Panc1 (cell line): ENCODE measurements around the gene TAS2R41. TPM values are rescaled to one million over a fixed set of nuclear protein-coding genes. Genes with fewer than 3 reads are reported as not detected.

ENCODE experiments used
- ATAC-seq: fragments of 200-7000 bp; cut with Tn5 transposase; 2 replicates; pipeline ENCODE4 v1.9.1; 2020; ENCODE audit warnings: mild to moderate bottlenecking, moderate library complexity
- BruUV-seq: library from RNA; stranded (reverse); fragments of 400-500 nt; replicated peaks from 2 replicates; lab custom pipeline; 2021; lab: Mats Ljungman, UMichigan
- CTCF ChIA-PET: fragments of 300-600 bp; sonication (Branson Sonifier 250); formaldehyde crosslinking; loops from one replicate; lab custom pipeline; 2022; ENCODE audit warnings: antibody characterized with exemption; lab: Charles Lee
- POLR2A ChIA-PET: fragments of 300-600 bp; sonication (Branson Sonifier 250); formaldehyde crosslinking; loops from one replicate; lab custom pipeline; 2022; ENCODE audit warnings: antibody characterized with exemption; lab: Charles Lee
- DNase-seq: peaks from one replicate; pipeline ENCODE4 v3.0.0-alpha.2; 2010; ENCODE audit warnings: low read depth, low spot score
- H3K27ac ChIP-seq: 2 replicates; pipeline ENCODE4 v1.5.1; 2011; ENCODE audit warnings: mild to moderate bottlenecking, low read length, inconsistent platforms
- H3K27me3 ChIP-seq: fragments of 200-500 bp; sonication (Bioruptor generic); 2 replicates; pipeline ENCODE4 v1.6.0; 2014; ENCODE audit warnings: low read length, inconsistent platforms; ENCODE audit not compliant: control insufficient read depth, insufficient read depth
- H3K36me3 ChIP-seq: fragments of 200-500 bp; sonication (Bioruptor generic); 2 replicates; pipeline ENCODE4 v1.5.1; 2014; ENCODE audit warnings: inconsistent platforms, mild to moderate bottlenecking, low read length, moderate library complexity; ENCODE audit not compliant: control insufficient read depth, insufficient read depth
- H3K4me1 ChIP-seq: 2 replicates; pipeline ENCODE4 v1.5.1; 2011; ENCODE audit warnings: inconsistent platforms, mild to moderate bottlenecking, low read length, moderate library complexity; ENCODE audit not compliant: control insufficient read depth, insufficient read depth
- H3K4me3 ChIP-seq, 2 experiments: 2 replicates each; pipeline ENCODE4 v1.5.1; 2011 to 2012; ENCODE audit warnings: low read depth in 2 of 2, low read length in 2 of 2, mild to moderate bottlenecking in 2 of 2, inconsistent platforms in 1 of 2, moderate library complexity in 1 of 2
- H3K9me3 ChIP-seq: fragments of 200-500 bp; sonication (Bioruptor generic); 2 replicates; pipeline ENCODE4 v1.5.1; 2014; ENCODE audit warnings: low read depth, mild to moderate bottlenecking, inconsistent platforms, low read length, moderate library complexity; ENCODE audit not compliant: control insufficient read depth, insufficient read depth
- CTCF ChIP-seq: fragments of 450-650 bp; IDR thresholded peaks from 2 replicates; pipeline ENCODE4 v1.5.1; 2017; ENCODE audit warnings: mild to moderate bottlenecking
- POLR2AphosphoS5 ChIP-seq: IDR thresholded peaks from 2 replicates; pipeline ENCODE4 v1.6.1; 2012; ENCODE audit warnings: mild to moderate bottlenecking, low read depth, low read length, moderate library complexity
- SIN3A ChIP-seq: IDR thresholded peaks from 2 replicates; pipeline ENCODE4 v1.6.1; 2012; ENCODE audit warnings: low read depth, mild to moderate bottlenecking, low read length, moderate library complexity, borderline replicate concordance; ENCODE audit not compliant: insufficient read depth
- TCF7L2 ChIP-seq: IDR thresholded peaks from 2 replicates; pipeline ENCODE4 v1.6.1; 2011; ENCODE audit warnings: mild to moderate bottlenecking, low read depth, low read length, inconsistent platforms
- in situ Hi-C: cut with HindIII; loops from 2 replicates; pipeline ENCODE4 v1.10.0; 2016; ENCODE audit warnings: low sequenced_read_pairs, low pct_unique_long_range_greater_than_20kb
- intact Hi-C: fragments of 100-400 bp; cut with micrococcal nuclease; formaldehyde crosslinking; loops from one replicate; pipeline ENCODE4 v1.10.0; 2022; ENCODE audit not compliant: unreplicated experiment
- total RNA-seq: library from RNA; stranded (reverse); gene quantifications from one replicate; pipeline ENCODE4 v1.2.1, GENCODE V29; 2021; ENCODE audit not compliant: unreplicated experiment
- TF ChIP-seq, protein P1 (sequence below), 2 experiments: IDR thresholded peaks; 2 replicates each; pipeline ENCODE4 v1.6.1; 2011 to 2012; ENCODE audit warnings: low read depth in 2 of 2, control low read depth in 1 of 2, low read length in 1 of 2, mild to moderate bottlenecking in 1 of 2, moderate library complexity in 1 of 2; ENCODE audit not compliant: insufficient read depth in 1 of 2

Gene TAS2R41
- total RNA-seq, 1 experiment from 2014 or later, result not detected

DNA sequence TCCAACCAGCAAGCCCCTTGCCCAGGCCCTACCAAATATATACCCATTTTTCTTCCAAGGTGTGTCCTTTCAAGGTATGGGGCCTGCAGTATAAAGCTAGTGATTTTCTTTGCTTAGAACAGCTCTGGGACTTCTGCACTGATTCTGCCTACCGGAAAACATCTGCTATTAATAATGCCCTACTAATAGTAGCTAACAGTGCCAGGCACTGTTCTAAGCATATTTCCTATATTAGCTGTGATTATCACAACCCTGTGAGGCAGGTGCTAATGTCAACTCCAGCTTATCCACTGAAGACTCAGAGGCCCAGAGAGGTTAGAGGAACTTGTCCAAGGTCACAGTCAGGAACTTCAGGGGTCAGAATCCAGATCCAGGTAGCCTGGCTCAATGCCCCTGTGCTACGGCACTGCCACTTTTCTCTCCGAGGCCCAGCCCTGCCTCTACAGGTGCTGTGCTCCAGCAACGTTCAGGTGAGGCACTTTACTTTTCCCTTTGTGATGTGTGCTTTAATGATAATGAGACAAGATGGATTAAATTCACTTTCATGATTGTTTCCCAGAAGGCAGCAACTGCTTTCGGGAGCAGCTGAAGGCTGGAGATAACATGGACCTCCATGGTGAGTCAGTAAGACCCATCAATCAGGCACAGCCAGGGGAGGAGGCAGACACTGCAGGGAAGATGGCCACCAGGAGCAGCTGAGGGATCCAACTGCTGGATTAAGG is 26.7 kb downstream of the TAS2R41 start:
- Histone ChIP-seq H3K9me3 (no peaks in the 10 kb centered on the region), H3K27me3 (no peaks in the 10 kb centered on the region), H3K36me3 (no peaks in the 10 kb centered on the region), H3K4me1 (no peaks in the 10 kb centered on the region), H3K4me3 (no peak overlapping the region), H3K27ac (no peak overlapping the region)
- POLR2A ChIA-PET, result no interaction called here
- DNase-seq (no peak), ATAC-seq (no peak)
- CTCF ChIA-PET, result no interaction called here
- TF ChIP-seq POLR2AphosphoS5 (no peak), SIN3A (no peak), TCF7L2 (no peak), CTCF (no peak)
- TF ChIP-seq, protein P1, sequence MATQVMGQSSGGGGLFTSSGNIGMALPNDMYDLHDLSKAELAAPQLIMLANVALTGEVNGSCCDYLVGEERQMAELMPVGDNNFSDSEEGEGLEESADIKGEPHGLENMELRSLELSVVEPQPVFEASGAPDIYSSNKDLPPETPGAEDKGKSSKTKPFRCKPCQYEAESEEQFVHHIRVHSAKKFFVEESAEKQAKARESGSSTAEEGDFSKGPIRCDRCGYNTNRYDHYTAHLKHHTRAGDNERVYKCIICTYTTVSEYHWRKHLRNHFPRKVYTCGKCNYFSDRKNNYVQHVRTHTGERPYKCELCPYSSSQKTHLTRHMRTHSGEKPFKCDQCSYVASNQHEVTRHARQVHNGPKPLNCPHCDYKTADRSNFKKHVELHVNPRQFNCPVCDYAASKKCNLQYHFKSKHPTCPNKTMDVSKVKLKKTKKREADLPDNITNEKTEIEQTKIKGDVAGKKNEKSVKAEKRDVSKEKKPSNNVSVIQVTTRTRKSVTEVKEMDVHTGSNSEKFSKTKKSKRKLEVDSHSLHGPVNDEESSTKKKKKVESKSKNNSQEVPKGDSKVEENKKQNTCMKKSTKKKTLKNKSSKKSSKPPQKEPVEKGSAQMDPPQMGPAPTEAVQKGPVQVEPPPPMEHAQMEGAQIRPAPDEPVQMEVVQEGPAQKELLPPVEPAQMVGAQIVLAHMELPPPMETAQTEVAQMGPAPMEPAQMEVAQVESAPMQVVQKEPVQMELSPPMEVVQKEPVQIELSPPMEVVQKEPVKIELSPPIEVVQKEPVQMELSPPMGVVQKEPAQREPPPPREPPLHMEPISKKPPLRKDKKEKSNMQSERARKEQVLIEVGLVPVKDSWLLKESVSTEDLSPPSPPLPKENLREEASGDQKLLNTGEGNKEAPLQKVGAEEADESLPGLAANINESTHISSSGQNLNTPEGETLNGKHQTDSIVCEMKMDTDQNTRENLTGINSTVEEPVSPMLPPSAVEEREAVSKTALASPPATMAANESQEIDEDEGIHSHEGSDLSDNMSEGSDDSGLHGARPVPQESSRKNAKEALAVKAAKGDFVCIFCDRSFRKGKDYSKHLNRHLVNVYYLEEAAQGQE (IDR thresholded peaks at IDR 0.05; ENCODE audit: insufficient read depth in 1 of 2, low read depth in 2 of 2, low read length in 1 of 2), result no peak
- in situ Hi-C loops, result no loop called here
- no TSS peak for BruUV-seq
- intact Hi-C loops, result no loop called here

DNA sequence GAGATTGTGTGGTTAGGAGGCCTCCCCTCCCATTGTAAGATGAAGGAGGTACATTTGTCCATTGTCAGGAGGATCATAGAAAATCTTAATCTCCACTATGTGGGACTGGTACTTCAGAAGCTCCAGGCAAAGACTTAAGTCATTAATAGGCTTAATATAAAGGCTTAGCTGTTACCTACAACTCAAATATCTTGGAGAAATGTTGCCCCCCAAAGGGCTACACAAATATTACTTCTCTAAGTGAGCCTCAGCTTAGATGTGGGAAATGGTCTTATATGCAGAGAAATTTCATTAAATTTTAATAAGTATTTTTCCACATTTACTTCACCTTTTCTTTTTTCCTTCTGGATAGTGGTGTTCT is 27.2 kb downstream of the TAS2R41 start:
- in situ Hi-C loops (no loop called here), intact Hi-C loops (no loop called here)
- ChIA-PET CTCF (no interaction called here), POLR2A (no interaction called here)
- Histone ChIP-seq H3K4me3 (no peak overlapping the region), H3K36me3 (no peaks in the 10 kb centered on the region), H3K9me3 (no peaks in the 10 kb centered on the region), H3K27me3 (no peaks in the 10 kb centered on the region), H3K4me1 (no peaks in the 10 kb centered on the region), H3K27ac (no peak overlapping the region)
- no TSS peak for BruUV-seq
- DNase-seq (no peak), ATAC-seq (no peak)
- TF ChIP-seq POLR2AphosphoS5 (no peak), CTCF (no peak), SIN3A (no peak), TCF7L2 (no peak)
- TF ChIP-seq, protein P1 (IDR thresholded peaks at IDR 0.05; ENCODE audit: insufficient read depth in 1 of 2, low read depth in 2 of 2, low read length in 1 of 2), result no peak
